Osteoblast (primary cell): ENCODE data around the gene ALOX15. TPM values are rescaled to one million over a fixed set of nuclear protein-coding genes. Genes with fewer than 3 reads are reported as not detected.

ENCODE experiments used
- DNase-seq: peaks from one replicate; pipeline ENCODE4 v3.0.0; 2011; ENCODE audit warnings: low spot score, mixed read lengths; ENCODE audit not compliant: insufficient read length; ENCODE audit errors: missing footprints
- H2AFZ ChIP-seq: 2 replicates; pipeline ENCODE4 v1.6.0; 2011; ENCODE audit warnings: mild to moderate bottlenecking, low read length
- H3K27ac ChIP-seq: 2 replicates; pipeline ENCODE4 v1.5.1; 2011; ENCODE audit warnings: mild to moderate bottlenecking, low read depth, low read length, moderate library complexity
- H3K27me3 ChIP-seq: 2 replicates; pipeline ENCODE4 v1.6.0; 2012; ENCODE audit warnings: mild to moderate bottlenecking, control low read depth, inconsistent platforms, low read length, moderate library complexity; ENCODE audit not compliant: insufficient read depth
- H3K36me3 ChIP-seq: 2 replicates; pipeline ENCODE4 v1.5.1; 2011; ENCODE audit warnings: mild to moderate bottlenecking, low read length, control low read depth, moderate library complexity; ENCODE audit not compliant: insufficient read depth
- H3K4me1 ChIP-seq: 2 replicates; pipeline ENCODE4 v1.5.1; 2011; ENCODE audit warnings: mild to moderate bottlenecking, low read length, control low read depth, moderate library complexity; ENCODE audit not compliant: insufficient read depth
- H3K4me2 ChIP-seq: 2 replicates; pipeline ENCODE4 v1.6.0; 2011; ENCODE audit warnings: mild to moderate bottlenecking, low read length; ENCODE audit not compliant: insufficient read depth
- H3K4me3 ChIP-seq: fragments of 200-600 bp; sonication (generic); 3 replicates; pipeline ENCODE4 v1.5.1; 2012; ENCODE audit warnings: mild to moderate bottlenecking, low read length, inconsistent platforms; ENCODE audit not compliant: insufficient read depth
- H3K79me2 ChIP-seq: 2 replicates; pipeline ENCODE4 v1.6.0; 2012; ENCODE audit warnings: mild to moderate bottlenecking, low read length, control low read depth, inconsistent platforms; ENCODE audit not compliant: insufficient read depth
- H3K9me3 ChIP-seq: 2 replicates; pipeline ENCODE4 v1.5.1; 2011; ENCODE audit warnings: low read depth, low read length, control low read depth
- H4K20me1 ChIP-seq: 2 replicates; pipeline ENCODE4 v1.6.0; 2012; ENCODE audit warnings: mild to moderate bottlenecking, low read length, control low read depth; ENCODE audit not compliant: insufficient read depth
- total RNA-seq: library from RNA; depleted of rRNA; stranded (reverse); fragments of >200 nt; gene quantifications from 2 replicates; pipeline ENCODE4 v1.2.3, GENCODE V29; 2012
- TF ChIP-seq, protein P1 (sequence below): IDR thresholded peaks from 2 replicates; pipeline ENCODE4 v1.5.1; 2011; ENCODE audit warnings: mild to moderate bottlenecking, low read depth, low read length, moderate library complexity; ENCODE audit errors: extremely low read depth

Gene ALOX15
- total RNA-seq, 1 donor: not detected

DNA sequence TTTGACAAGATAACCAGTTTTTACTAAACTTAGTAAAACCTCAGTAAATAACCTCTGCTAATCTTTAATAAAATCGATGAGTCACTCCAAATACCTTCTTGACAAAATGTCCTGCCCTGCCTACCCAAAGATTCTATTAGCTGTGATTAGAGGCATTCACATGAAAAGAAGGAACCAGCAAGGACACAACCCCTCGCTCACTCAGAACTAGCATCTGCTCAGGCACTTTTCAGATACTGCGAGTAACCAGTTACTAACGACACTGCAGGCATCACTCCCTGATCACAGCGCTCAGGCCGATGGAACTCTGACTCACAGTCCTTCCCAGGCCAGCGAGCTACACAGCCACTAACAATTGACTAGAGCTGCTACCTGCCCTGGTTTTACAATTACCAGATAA lies 38.2 kb upstream of the ALOX15 start:
- Histone ChIP-seq H4K20me1 (peaks cover 3% of the 10 kb centered on the region), H3K79me2 (no peaks in the 10 kb centered on the region), H3K27ac (peak overlapping the region; percentile 63), H3K4me2 (peak overlapping the region; percentile 20), H3K27me3 (no peaks in the 10 kb centered on the region), H3K4me3 (no peak overlapping the region), H2AFZ (no peak overlapping the region), H3K9me3 (no peaks in the 10 kb centered on the region), H3K36me3 (peaks cover 24% of the 10 kb centered on the region), H3K4me1 (peaks cover 20% of the 10 kb centered on the region)
- peak; percentile 89 for DNase-seq
- TF ChIP-seq, protein P1, sequence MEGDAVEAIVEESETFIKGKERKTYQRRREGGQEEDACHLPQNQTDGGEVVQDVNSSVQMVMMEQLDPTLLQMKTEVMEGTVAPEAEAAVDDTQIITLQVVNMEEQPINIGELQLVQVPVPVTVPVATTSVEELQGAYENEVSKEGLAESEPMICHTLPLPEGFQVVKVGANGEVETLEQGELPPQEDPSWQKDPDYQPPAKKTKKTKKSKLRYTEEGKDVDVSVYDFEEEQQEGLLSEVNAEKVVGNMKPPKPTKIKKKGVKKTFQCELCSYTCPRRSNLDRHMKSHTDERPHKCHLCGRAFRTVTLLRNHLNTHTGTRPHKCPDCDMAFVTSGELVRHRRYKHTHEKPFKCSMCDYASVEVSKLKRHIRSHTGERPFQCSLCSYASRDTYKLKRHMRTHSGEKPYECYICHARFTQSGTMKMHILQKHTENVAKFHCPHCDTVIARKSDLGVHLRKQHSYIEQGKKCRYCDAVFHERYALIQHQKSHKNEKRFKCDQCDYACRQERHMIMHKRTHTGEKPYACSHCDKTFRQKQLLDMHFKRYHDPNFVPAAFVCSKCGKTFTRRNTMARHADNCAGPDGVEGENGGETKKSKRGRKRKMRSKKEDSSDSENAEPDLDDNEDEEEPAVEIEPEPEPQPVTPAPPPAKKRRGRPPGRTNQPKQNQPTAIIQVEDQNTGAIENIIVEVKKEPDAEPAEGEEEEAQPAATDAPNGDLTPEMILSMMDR: no peak

DNA sequence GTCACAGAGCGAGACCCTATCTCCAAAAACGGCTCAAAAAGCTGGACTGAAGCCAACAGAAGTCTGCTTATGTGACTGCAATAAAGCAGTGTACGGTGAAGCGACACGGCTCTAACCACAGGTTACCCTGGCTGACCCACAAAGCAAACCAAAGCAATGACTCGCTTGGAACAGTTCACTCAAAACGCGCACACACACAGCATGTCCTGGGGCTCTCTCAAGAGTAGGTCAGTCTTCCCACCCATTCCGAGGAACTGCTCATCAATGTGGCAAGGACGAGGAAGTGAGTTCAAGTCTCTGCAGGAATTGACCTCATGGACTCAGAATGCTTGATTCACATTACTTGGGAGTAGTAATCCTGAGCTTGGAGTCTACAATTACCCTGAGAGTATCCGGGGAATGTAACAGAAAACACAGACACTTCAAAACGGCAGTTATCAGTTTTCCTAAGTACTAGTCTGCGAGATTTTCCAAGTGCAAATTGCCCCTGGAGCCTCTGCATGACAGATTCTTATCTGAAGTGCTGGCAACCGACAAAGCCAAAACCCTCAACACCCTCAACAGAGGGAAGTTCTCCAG lies 37.1 kb upstream of the ALOX15 start:
- Histone ChIP-seq H3K9me3 (no peaks in the 10 kb centered on the region), H3K4me1 (peaks cover 20% of the 10 kb centered on the region), H3K27ac (peak overlapping the region; percentile 73), H3K36me3 (peaks cover 35% of the 10 kb centered on the region), H4K20me1 (peaks cover 3% of the 10 kb centered on the region), H2AFZ (no peak overlapping the region), H3K4me2 (peak overlapping the region; percentile 17), H3K4me3 (no peak overlapping the region), H3K27me3 (no peaks in the 10 kb centered on the region), H3K79me2 (no peaks in the 10 kb centered on the region)
- TF ChIP-seq, protein P1: no peak
- peak; percentile 92 for DNase-seq

DNA sequence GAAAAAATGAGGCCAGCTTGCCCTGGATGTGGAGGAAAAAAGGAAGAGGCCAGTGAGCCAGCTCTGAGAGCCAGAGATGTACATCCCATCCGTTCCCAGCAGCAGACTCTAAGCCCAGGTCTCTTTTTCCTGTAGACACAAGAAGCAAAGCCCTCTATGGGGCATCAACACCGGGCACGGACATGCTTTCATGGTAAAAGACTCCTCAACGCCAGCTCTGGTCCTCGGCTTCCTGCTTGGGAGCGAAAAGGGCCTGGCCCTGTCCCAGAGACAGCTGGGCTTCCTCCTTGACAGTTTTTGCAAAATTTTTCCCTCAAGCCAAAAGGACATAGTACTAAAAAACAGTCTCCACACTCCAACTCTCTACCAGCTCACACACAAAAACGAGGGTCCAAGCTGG lies 35.3 kb upstream of the ALOX15 start:
- H3K27me3 ChIP-seq: no peaks in the 10 kb centered on the region
- no peak for DNase-seq
- no peak overlapping the region for H3K4me3 ChIP-seq
- TF ChIP-seq, protein P1: no peak
- peaks cover 33% of the 10 kb centered on the region for H3K36me3 ChIP-seq
- H2AFZ ChIP-seq: no peak overlapping the region
- H3K27ac ChIP-seq: no peak overlapping the region
- no peaks in the 10 kb centered on the region for H3K79me2 ChIP-seq
- H3K4me2 ChIP-seq: no peak overlapping the region
- H4K20me1 ChIP-seq: peaks cover 3% of the 10 kb centered on the region
- no peaks in the 10 kb centered on the region for H3K9me3 ChIP-seq
- peaks cover 20% of the 10 kb centered on the region for H3K4me1 ChIP-seq

DNA sequence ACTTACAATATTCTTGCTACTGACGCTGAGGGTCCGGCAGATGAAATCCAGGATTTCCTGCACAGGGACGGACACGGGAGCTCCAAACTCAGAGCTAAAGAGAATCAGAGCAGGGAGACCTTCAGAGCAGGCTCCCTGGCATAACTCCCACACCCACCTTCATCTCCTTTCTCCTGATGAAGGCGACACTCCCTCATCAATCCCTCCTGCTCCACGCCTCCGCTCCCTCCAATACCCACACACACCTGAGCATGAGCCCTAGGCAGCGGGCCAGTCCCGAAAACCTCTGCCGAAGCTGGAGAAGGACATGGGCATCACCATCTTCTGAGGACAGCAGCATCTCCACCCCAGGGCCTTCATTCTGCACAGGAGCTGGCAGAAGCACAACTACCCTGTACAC lies 34.3 kb upstream of the ALOX15 start:
- H4K20me1 ChIP-seq: peaks cover 3% of the 10 kb centered on the region
- H3K9me3 ChIP-seq: no peaks in the 10 kb centered on the region
- H2AFZ ChIP-seq: no peak overlapping the region
- no peaks in the 10 kb centered on the region for H3K79me2 ChIP-seq
- H3K4me1 ChIP-seq: peaks cover 20% of the 10 kb centered on the region
- DNase-seq: no peak
- no peak overlapping the region for H3K4me2 ChIP-seq
- no peak overlapping the region for H3K27ac ChIP-seq
- TF ChIP-seq, protein P1: no peak
- no peaks in the 10 kb centered on the region for H3K27me3 ChIP-seq
- H3K36me3 ChIP-seq: peaks cover 34% of the 10 kb centered on the region
- no peak overlapping the region for H3K4me3 ChIP-seq
